ENCODE data around the gene CDH2.

GRCh38 chr18:28164771-28165483 is 12.0 kb downstream of the CDH2 start:
- TF ChIP-seq CTCF (optimal IDR thresholded peaks at IDR 0.05 in 1 of 3, IDR thresholded peaks at IDR 0.05 in 1 of 3, conservative IDR thresholded peaks at IDR 0.05 in 1 of 3; ENCODE audit: extremely low read depth in 1 of 3, insufficient read depth in 2 of 3, low read length in 3 of 3) (no peak), EZH2 (IDR thresholded peaks at IDR 0.05; ENCODE audit: low read length) (no peak)

Data from keratinocyte (primary cell).